ENCODE results near the gene C10orf95.

The C10orf95 gene

GRCh38 chr10:102450374-102451104 lies 804 bp downstream of the C10orf95 start:
- Histone ChIP-seq H3K36me3 (ENCODE audit: control insufficient read depth in 2 of 2, insufficient read depth in 1 of 2, low read length in 2 of 2) (peaks cover 14 to 29% of the 10 kb centered on the region in 2 experiments; a peak in 2 of 3 replicates), H3K4me1 (ENCODE audit: control insufficient read depth, insufficient read depth, low read length) (peaks cover 5% of the 10 kb centered on the region), H3K27ac (ENCODE audit: extremely low read depth, low read depth, low read length) (peak overlapping the region; percentile 97), H3K9me3 (ENCODE audit: control insufficient read depth, insufficient read depth, low read depth, low read length) (no peaks in the 10 kb centered on the region), H3K4me3 (ENCODE audit: low read depth, low read length) (peak overlapping the region; percentile 73)
- ChIA-PET POLR2A (interaction anchor here (0.5 to 5.3 kb wide), 13 partner anchors 10 to 1319 kb away, joined by 3 to 60 read pairs (median 7); partner anchors contain the start of genes CUEDC2, FBXL15, SUFU and TLX1), CTCF (interaction anchor here (0.6 to 2.2 kb wide), 5 partner anchors 28 to 142 kb away, joined by 3 to 16 read pairs (median 4); no protein-coding TSS in a partner anchor)
- TF ChIP-seq ZNF473 (tag by site-specific recombination; IDR thresholded peaks at IDR 0.05) (no peak), GLIS1 (tag by site-specific recombination; IDR thresholded peaks at IDR 0.05) (peak; percentile 91), ZSCAN30 (tag by site-specific recombination; IDR thresholded peaks at IDR 0.05) (peak; percentile 71), HOXA7 (CRISPR knock-in tag; IDR thresholded peaks at IDR 0.05; ENCODE audit: borderline replicate concordance) (no peak), ZBTB26 (tag by site-specific recombination; optimal IDR thresholded peaks at IDR 0.05) (peak; percentile 93), ZNF521 (tag by site-specific recombination; IDR thresholded peaks at IDR 0.05) (no peak), KLF1 (tag by site-specific recombination; IDR thresholded peaks at IDR 0.05) (no peak), KLF17 (tag by site-specific recombination; IDR thresholded peaks at IDR 0.05) (no peak), ZNF292 (tag by site-specific recombination; IDR thresholded peaks at IDR 0.05; ENCODE audit: borderline replicate concordance, low read depth) (no peak), YY2 (tag by site-specific recombination; IDR thresholded peaks at IDR 0.05) (0 out of 2 replicates have a peak, but pooled peaks have one; percentile 35), ZNF558 (tag by site-specific recombination; IDR thresholded peaks at IDR 0.05) (no peak), GFI1B (tag by site-specific recombination; IDR thresholded peaks at IDR 0.05) (no peak), ZBTB48 (tag by site-specific recombination; IDR thresholded peaks at IDR 0.05) (no peak), ZNF23 (tag by site-specific recombination; IDR thresholded peaks at IDR 0.05; ENCODE audit: borderline replicate concordance) (no peak), ZBTB44 (tag by site-specific recombination; IDR thresholded peaks at IDR 0.05) (peak; percentile 72), ZNF324 (tag by site-specific recombination; IDR thresholded peaks at IDR 0.05) (no peak), ZNF677 (tag by site-specific recombination; IDR thresholded peaks at IDR 0.05) (peak; percentile 75), ZNF2 (tag by site-specific recombination; IDR thresholded peaks at IDR 0.05) (no peak), ZNF510 (tag by site-specific recombination; IDR thresholded peaks at IDR 0.05; ENCODE audit: insufficient replicate concordance) (no peak), BCL11B (tag by site-specific recombination; IDR thresholded peaks at IDR 0.05; ENCODE audit: low read depth) (no peak), ZNF426 (tag by site-specific recombination; IDR thresholded peaks at IDR 0.05) (no peak), YY1 (tag by site-specific recombination; IDR thresholded peaks at IDR 0.05) (no peak), ZNF157 (tag by site-specific recombination; IDR thresholded peaks at IDR 0.05) (no peak), OSR2 (tag by site-specific recombination; IDR thresholded peaks at IDR 0.05) (peak; percentile 19; the same call in 1 of the 2 replicates), SP3 (tag by site-specific recombination; IDR thresholded peaks at IDR 0.05) (peak; percentile 15; the same call in 1 of the 2 replicates), ZNF148 (tag by site-specific recombination; IDR thresholded peaks at IDR 0.05; ENCODE audit: borderline replicate concordance) (no peak), ZFP69B (tag by site-specific recombination; IDR thresholded peaks at IDR 0.05) (no peak), ZNF707 (tag by site-specific recombination; IDR thresholded peaks at IDR 0.05) (no peak), ZNF645 (tag by site-specific recombination; IDR thresholded peaks at IDR 0.05) (no peak), ZBTB20 (tag by site-specific recombination; IDR thresholded peaks at IDR 0.05) (peak; percentile 88), ZSCAN23 (tag by site-specific recombination; IDR thresholded peaks at IDR 0.05) (no peak), ZNF571 (tag by site-specific recombination; IDR thresholded peaks at IDR 0.05) (no peak)
